Activated CD4-positive, alpha-beta T cell treated with anti-CD3 and anti-CD28 coated beads, Interleukin-2, amount 50 U/mL, for 48 hours (primary cell): ENCODE data around the gene NRROS.
"Not testable (repeated sequence)": the region's sequence is repeated elsewhere in the genome, so short reads cannot be mapped to it uniquely, and the experiment has no call there.

Experiments
- DNase-seq, 2 experiments: peaks; one replicate each; pipeline ENCODE4 v3.0.0-alpha.2; 2020

NRROS gene

DNA sequence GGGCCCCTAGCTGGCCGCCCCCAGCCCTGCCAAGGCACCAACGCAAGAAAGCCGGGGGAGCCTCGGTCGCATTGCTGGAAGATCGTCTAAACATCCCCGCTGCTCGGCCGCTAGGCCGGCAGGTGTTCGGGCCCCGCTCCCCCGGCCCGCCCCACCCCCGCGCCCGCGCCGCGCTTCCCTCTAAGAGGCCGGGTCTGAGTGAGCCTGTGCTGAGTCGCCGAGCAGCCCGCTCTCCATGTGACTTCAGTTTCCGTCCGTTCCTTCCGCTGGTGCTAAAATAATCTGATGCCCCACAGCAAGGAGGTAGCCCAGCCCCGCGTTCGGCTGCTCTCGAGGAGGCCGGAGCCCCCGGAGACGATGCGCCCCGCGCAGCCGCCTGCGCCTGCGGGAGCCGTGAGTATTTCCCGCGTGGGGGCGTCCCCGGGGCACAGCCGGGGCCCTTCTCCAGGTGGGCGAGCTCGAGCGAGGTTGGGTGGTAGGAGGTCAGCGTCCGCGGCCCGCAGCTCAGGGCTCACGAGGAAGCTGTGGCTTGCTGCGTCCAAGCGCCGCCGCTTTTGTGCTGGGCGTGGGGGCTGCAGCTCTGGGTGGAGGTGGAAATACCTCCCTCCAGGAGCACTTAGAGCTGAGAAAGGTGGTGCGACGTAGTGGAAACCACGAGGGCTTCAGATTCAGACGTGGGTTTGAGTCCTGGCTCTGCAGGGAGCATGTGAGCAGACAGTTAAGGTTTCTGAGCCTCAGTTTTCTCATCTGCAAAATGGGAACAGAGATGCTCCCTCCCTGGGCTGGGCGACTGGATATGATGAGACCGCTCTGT, at the start of gene NRROS:
NRROS (plus strand) TSS at position 212 of the 814 bp plus-strand sequence. CDS start 14,846 bp downstream, outside the sequence.
- DNase-seq: peak; percentile 74 to 79

DNA sequence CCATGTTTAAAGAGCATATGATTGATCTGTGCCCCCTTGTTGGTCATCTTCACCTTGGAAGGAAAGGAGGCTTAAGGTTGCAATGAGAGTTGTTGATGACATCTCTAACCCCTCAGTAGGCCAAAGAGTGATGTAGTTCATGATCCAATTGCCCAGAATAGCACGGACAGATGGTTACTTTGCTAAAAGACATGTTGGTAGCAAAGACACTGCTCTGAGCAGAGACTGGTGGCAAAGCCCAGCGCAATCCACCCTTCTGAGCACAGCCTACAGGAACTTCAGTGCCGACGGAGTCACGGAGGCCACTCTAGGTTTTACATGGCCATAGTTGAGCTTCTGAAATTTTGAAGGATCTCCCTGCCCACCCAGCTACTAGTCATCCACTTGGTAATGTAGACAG, 49.2 kb upstream of the NRROS start:
- DNase-seq: no peak

DNA sequence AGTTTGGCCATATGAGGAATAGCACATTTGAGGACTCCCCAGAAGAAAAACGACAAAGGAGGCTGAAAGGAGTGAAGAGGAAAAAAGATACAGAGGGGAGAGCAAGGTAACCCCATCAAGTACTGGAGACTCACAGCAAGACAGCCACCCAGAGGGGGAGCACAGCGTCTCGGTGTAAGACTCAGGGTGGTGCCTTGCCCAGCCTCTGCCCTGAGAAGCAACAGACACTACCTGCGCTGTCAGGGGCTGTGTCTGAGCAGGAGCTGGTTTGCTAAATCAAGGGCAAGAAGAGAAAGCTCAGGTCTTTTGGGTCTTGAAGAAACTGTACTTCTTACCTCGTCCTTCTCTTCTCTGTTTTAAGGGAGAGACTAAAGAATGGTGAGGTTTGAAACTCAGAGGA, 43.1 kb upstream of the NRROS start:
- DNase-seq: no peak

- DNase-seq: peak; percentile 35 to 54
These were observed 41.3 kb upstream of the NRROS start for GRCh38 chr3:196597971-196598733.

DNA sequence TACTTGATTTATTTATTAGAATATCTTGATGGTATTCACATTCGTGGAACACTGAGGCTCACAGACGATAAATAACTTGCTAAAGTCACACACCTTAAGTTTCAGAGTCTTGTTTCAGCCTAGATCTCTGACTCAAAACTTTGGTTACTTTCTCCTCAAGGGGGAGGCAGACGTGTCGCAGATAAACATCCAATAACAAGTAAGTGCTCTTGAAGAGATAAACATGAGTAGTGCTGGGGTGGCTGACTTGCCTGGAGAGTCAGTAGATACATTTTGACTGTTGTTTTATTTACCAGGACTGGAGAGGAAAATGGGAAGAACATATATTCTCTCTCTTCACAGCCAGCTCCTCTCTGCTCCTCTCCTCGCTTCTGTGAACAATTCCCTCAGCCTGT, 39.8 kb upstream of the NRROS start:
- DNase-seq: no peak

DNA sequence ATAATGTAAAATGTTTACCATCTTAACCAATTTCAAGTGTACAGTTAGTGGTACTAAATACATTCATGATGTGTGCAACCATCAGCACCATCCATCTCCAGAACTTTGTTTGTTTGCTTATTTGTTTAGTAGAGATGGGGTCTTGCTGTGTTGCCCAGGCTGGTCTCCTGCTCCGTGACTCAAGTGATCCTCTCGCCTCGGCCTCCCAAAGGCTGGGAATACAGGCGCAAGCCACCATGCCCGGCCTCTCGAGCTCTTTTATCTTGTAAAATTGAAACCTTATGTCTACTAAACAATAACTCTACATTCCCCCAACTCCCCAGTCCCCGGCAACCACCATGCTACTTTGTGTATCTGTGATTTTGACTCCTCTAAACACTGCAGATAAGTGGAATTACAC, 39.1 kb upstream of the NRROS start:
- no peak for DNase-seq

DNA sequence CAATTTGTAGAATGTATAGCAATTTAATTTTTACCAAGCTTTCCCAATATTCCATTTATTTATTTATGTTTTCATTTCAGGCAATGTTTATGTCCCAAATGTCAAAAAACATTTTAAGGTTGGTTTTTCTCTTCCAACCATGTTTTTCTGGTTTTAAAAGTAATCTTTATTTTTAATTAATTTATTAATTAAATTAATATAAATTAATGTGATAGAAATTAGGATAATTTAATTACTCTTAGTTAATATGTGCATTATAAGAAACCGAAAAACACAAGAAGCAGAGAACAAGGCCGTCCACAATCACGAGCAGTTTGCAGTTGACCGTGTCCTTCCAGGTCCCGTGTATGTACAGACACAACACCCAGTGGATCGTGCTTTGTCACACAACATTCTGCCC, 36.8 kb upstream of the NRROS start:
- no peak for DNase-seq

GRCh38 chr3:196603683-196604082, 35.8 kb upstream of the NRROS start:
- no peak for DNase-seq

DNA sequence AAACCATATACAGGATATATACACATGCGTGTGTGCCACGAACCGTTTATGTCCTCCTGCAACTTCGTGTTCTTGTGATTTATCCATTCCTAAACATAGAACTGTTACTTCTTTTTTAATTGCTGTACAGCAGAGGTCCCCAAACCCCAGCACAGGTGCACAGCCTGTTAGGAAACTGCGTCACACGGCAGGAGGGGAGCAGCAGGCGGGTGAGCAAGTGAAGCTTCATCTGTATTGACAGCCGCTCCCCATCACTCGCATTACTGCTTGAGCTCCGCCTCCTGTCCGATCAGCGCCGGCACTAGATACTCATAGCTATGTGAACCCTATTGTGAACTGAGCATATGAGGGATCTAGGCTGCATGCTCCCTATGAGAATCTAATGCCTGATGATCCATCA, 34.9 kb upstream of the NRROS start:
- peak; percentile 40 to 50 for DNase-seq

DNA sequence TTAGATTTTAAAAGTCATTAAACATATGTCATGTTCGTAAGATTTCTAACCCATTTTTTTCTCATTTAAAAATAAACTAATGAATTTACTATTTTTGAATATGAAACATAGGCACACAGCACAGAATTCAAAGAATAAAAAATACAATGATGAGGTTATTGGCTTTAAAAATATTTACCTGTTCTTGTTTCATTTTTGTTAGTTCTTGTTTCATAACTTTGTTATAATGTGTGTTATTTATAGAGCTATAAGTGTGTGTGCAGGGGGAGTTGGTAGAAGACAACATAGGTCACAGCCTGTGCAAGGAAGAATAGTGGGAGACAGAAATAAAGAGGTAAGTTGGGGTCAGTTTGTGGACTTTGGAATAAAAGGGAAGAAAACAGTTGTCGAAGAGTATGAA, 30.8 kb upstream of the NRROS start:
- no peak for DNase-seq

GRCh38 chr3:196609343-196609775, 30.1 kb upstream of the NRROS start:
- peak; percentile 98 for DNase-seq

GRCh38 chr3:196609805-196610515, 29.5 kb upstream of the NRROS start:
- no peak for DNase-seq

DNA sequence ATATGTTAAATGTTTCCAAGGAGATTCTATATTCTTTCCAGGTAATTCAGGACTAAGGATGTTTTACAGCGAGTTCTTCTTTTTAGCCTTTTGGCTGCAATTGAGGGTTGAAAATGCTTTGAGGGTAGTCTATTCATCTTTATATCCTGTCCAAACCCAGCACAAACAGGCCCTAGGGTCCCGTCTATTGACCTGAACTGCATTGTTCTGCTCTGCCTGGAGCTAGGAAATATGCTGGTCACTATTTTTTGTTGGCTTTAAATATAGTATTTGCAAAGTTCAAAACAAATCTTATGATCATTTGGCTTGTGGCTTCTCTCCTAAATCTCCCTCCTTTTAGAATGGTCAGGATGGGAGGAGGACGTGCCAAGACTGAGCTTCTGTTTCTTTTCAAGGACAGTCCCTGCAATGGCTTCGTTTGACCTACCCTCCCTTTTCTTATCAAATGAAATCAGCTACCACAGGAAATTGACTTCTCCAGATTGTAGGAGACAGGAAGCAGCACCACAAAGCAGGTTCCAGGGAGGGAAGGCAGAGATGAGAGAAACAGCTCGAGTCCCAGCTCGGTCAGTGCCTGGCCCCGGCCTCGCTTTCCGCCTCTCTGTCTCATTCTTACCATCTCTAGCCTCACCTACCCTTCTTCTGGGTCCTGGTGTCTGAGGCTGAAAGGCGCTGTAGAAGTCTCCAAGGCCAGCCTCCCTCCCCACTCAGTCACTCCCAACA, 27.6 kb upstream of the NRROS start:
- DNase-seq: peak in 1 of 2 experiments; percentile 34

- DNase-seq: not testable (repeated sequence)
These were observed 24.3 kb upstream of the NRROS start for GRCh38 chr3:196615234-196615633.

GRCh38 chr3:196617256-196617655, 22.2 kb upstream of the NRROS start:
- DNase-seq: no peak

GRCh38 chr3:196619223-196619622, 20.3 kb upstream of the NRROS start:
- DNase-seq: no peak

DNA sequence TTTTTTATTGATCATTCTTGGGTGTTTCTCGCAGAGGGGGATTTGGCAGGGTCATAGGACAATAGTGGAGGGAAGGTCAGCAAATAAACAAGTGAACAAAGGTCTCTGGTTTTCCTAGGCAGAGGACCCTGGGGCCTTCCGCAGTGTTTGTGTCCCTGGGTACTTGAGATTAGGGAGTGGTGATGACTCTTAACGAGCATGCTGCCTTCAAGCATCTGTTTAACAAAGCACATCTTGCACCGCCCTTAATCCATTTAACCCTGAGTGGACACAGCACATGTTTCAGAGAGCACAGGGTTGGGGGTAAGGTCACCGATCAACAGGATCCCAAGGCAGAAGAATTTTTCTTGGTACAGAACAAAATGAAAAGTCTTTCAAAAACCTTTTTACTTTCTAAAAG, 19.9 kb upstream of the NRROS start:
- DNase-seq: not testable (repeated sequence)

GRCh38 chr3:196620161-196620604, 19.3 kb upstream of the NRROS start:
- peak in 1 of 2 experiments; percentile 36 for DNase-seq

- no peak for DNase-seq
These were observed 18.8 kb upstream of the NRROS start for GRCh38 chr3:196620684-196621083.

- DNase-seq: no peak
These were observed 17.9 kb upstream of the NRROS start for GRCh38 chr3:196621611-196622010.

DNA sequence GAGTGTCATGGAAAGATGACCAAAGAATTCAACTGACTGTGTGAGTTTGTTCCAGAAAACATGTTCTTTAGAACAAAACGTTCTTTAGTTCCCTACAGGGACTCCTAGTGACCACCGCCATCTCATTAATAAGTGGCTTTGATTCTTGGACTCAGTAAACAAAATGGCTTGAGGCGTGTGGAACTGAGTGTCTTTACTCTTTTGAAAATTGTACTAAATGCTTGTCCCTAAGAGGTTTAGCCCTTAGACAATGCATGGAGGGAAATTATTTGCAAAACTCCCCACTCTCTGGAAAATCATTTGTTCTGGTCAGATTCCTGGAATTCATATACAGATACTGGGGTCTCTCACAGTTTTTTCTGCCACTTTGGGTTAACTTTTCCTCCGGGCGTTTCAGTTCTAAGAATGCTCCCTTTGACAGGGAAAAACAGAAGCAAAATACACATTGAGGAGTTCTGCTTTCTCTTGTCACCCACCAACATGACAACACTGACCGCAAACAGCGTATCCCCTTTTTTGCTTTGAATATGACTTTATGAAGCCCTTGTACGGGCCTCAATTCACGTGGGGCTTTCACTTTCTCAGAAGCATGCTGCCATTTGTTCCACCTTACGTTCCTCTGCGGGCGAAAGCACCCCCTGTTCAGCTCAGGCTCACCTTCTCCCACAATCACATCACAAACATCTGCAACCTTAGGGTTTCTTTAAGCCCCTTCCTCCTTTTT, 15.3 kb upstream of the NRROS start:
- peak in 1 of 2 experiments; percentile 50 for DNase-seq

DNA sequence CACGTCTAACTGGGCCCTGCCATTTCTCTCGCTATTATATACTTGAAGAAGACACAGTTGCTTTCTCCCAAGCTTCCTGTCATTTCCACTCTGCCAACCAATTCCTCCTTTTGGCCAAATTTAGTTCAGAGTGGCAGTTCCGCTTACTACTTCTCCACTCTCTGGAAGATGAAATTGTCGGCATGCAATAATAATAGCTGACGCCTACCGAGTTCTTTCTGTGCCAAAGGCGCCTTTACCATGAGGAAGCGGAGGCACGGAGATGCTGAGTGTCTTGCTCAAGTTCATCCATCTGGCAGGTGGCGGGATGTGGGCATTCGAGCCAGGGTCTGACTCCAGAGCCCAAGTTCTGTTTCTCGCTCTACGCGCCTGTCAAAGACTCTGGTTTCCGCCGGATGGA, 14.6 kb upstream of the NRROS start:
- DNase-seq: no peak
